Measurements from ENCODE around the gene BORCS5. TPM values are rescaled to one million over a fixed set of nuclear protein-coding genes. Genes with fewer than 3 reads are reported as not detected.

The BORCS5 gene
- total RNA-seq, 1 donor from 2014 or later: 22.7 TPM

GRCh38 chr12:12518464-12518845 lies 161.6 kb downstream of the BORCS5 start:
- intact Hi-C loops (cut with micrococcal nuclease): no loop called here
- Mint-ChIP-seq H3K27me3 (no peaks in the 10 kb centered on the region), H3K4me1 (no peaks in the 10 kb centered on the region), H3K36me3 (ENCODE audit: low read depth) (no peaks in the 10 kb centered on the region), H3K9me3 (no peaks in the 10 kb centered on the region), H3K27ac (no peak overlapping the region), H3K4me3 (no peak overlapping the region)
- ATAC-seq (ENCODE audit: low read depth): no peak
- no peak for TF ChIP-seq CTCF (IDR thresholded peaks at IDR 0.05)
- no peak for DNase-seq
- CTCF ChIA-PET: no interaction called here
- POLR2A ChIA-PET: no interaction called here

GRCh38 chr12:12518919-12519318 lies 162.0 kb downstream of the BORCS5 start:
- ATAC-seq (ENCODE audit: low read depth): no peak
- CTCF ChIA-PET: no interaction called here
- Mint-ChIP-seq H3K4me3 (no peak overlapping the region), H3K4me1 (no peaks in the 10 kb centered on the region), H3K36me3 (ENCODE audit: low read depth) (no peaks in the 10 kb centered on the region), H3K27ac (no peak overlapping the region), H3K27me3 (no peaks in the 10 kb centered on the region), H3K9me3 (no peaks in the 10 kb centered on the region)
- POLR2A ChIA-PET: no interaction called here
- DNase-seq: no peak
- no peak for TF ChIP-seq CTCF (IDR thresholded peaks at IDR 0.05)
- intact Hi-C loops (cut with micrococcal nuclease): no loop called here

Other genes starting within 250 kb of the BORCS5 start
- gene LRP6, start 90.0 kb upstream of the BORCS5 start, total RNA-seq: 1.4 and 1.5 TPM in 2 replicates
- 0.86 and 1.5 TPM in 2 replicates for gene MANSC1, start 6.8 kb upstream of the BORCS5 start, total RNA-seq
- 1.1 and 2.0 TPM in 2 replicates for gene DUSP16, start 205.8 kb downstream of the BORCS5 start, total RNA-seq